ENCODE data around the gene RERE.

DNA sequence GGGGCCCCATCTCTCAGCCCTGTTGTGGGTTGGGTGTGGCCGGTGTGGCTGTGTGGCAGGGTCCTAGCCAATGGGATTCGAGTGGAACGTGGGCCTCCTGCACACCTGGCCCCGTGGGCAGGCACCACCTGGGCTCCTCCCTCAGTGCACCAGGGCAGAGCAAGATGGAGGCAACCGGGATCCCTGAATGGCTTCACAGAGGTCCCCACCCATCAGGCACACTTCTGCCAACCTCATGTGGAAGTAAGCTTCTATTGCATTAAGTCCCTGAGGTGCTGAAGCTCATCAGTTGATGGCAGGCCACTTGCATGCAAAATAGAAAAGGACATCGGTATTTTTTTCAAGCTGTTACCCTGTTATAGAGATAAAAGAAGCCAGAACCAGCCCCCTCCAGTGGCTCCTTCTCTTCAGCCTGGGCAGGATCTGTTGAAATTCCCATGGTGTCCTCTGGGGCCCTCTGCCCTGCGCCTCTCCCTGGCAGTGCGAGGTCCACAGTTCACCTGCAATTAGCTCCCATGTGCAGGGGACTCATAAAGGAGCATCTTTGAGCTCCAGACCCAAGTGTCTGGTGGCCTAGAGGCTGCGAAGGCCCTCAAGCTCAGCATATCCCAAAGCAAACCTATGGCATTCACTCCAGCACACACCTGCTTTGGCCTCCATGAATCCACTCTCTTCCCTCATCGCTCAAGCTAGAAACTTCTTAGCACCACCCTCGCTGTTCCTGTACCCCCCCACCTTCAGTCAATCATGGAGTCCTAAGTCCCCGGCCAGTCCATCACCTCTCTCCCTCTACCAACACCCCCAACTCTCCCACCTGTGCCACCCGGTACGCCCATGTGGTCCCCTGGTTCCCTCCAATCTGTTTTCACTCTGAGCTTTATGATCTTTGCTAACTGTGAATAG lies 501.6 kb downstream of the RERE start:
- TF ChIP-seq CTCF (IDR thresholded peaks at IDR 0.05) (no peak), POLR2A (IDR thresholded peaks at IDR 0.05) (no peak)
